ENCODE results near the gene EDN2.

GRCh38 chr1:41519667-41520066 is 35.2 kb upstream of the EDN2 start:
- TF ChIP-seq CTCF (conservative IDR thresholded peaks at IDR 0.05; ENCODE audit: low read length) = no peak
- no peak for TF ChIP-seq EZH2phosphoT487 (IDR thresholded peaks at IDR 0.05; ENCODE audit: borderline replicate concordance)
